ENCODE data around the gene NF1.

The NF1 gene

GRCh38 chr17:31163091-31163781, 68.5 kb downstream of the NF1 start:
- Histone ChIP-seq H3K23ac (ENCODE audit: low read length in 2 of 2) (no peak overlapping the region), H3K9ac (ENCODE audit: low read length) (no peak overlapping the region), H3K79me1 (replicated peaks; ENCODE audit: low read length, poor library complexity, severe bottlenecking) (peaks cover 13% of the 10 kb centered on the region), H3K4me2 (ENCODE audit: low read length, poor library complexity, severe bottlenecking) (no peak overlapping the region), H4K91ac (ENCODE audit: low read length) (no peak overlapping the region), H3K14ac (ENCODE audit: low read length in 2 of 2) (no peak overlapping the region), H2BK120ac (ENCODE audit: low read depth, low read length) (no peak overlapping the region), H3K18ac (ENCODE audit: low read depth in 1 of 2, low read length in 2 of 2) (no peak overlapping the region), H2BK5ac (ENCODE audit: low read depth, low read length, poor library complexity, severe bottlenecking) (no peak overlapping the region), H2AFZ (ENCODE audit: low read depth, low read length) (no peak overlapping the region), H3K36me3 (ENCODE audit: control insufficient read depth in 1 of 2, insufficient read depth in 2 of 2, low read depth in 1 of 2, low read length in 2 of 2) (peaks cover 0 to 50% of the 10 kb centered on the region in 2 experiments), H3K27ac (ENCODE audit: low read length, poor library complexity, severe bottlenecking) (no peak overlapping the region), H3K9me3 (ENCODE audit: control insufficient read depth, low read length) (no peaks in the 10 kb centered on the region), H3K27me3 (ENCODE audit: control insufficient read depth in 1 of 2, insufficient read depth in 1 of 2, low read length in 2 of 2) (no peaks in the 10 kb centered on the region), H3K4me1 (ENCODE audit: control insufficient read depth, insufficient read depth, low read depth, low read length) (no peaks in the 10 kb centered on the region), H2BK15ac (ENCODE audit: low read depth, poor library complexity, severe bottlenecking) (no peak overlapping the region), H2AK5ac (ENCODE audit: low read length, severe bottlenecking) (no peak overlapping the region), H3K4me3 (ENCODE audit: insufficient read depth in 1 of 2, low read depth in 1 of 2, low read length in 2 of 2) (no peak overlapping the region), H3K4ac (ENCODE audit: low read depth in 1 of 2, low read length in 2 of 2) (no peak overlapping the region), H2BK12ac (ENCODE audit: low read length in 2 of 2) (no peak overlapping the region), H4K8ac (ENCODE audit: low read length) (no peak overlapping the region)
- no peak for DNase-seq
- WGBS: 98% methylated on average over 5 of the region's 7 CpGs

GRCh38 chr17:31167111-31167510, 72.3 kb downstream of the NF1 start:
- H3K4me2 ChIP-seq (ENCODE audit: low read length, poor library complexity, severe bottlenecking): no peak overlapping the region
- H3K9me3 ChIP-seq (ENCODE audit: control insufficient read depth, low read length): no peaks in the 10 kb centered on the region
- no peak overlapping the region for H2AFZ ChIP-seq (ENCODE audit: low read depth, low read length)
- no peak overlapping the region for H3K18ac ChIP-seq (ENCODE audit: low read depth in 1 of 2, low read length in 2 of 2)
- H3K9ac ChIP-seq (ENCODE audit: low read length): no peak overlapping the region
- H3K14ac ChIP-seq (ENCODE audit: low read length in 2 of 2): no peak overlapping the region
- 95% methylated on average over 3 of the region's 3 CpGs for WGBS
- H2AK5ac ChIP-seq (ENCODE audit: low read length, severe bottlenecking): no peak overlapping the region
- H3K27ac ChIP-seq (ENCODE audit: low read length, poor library complexity, severe bottlenecking): no peak overlapping the region
- DNase-seq: no peak
- H3K36me3 ChIP-seq (ENCODE audit: control insufficient read depth in 1 of 2, insufficient read depth in 2 of 2, low read depth in 1 of 2, low read length in 2 of 2): peaks cover 0 to 57% of the 10 kb centered on the region in 2 experiments
- no peak overlapping the region for H4K91ac ChIP-seq (ENCODE audit: low read length)
- H4K8ac ChIP-seq (ENCODE audit: low read length): no peak overlapping the region
- no peak overlapping the region for H2BK120ac ChIP-seq (ENCODE audit: low read depth, low read length)
- no peaks in the 10 kb centered on the region for H3K4me1 ChIP-seq (ENCODE audit: control insufficient read depth, insufficient read depth, low read depth, low read length)
- H2BK12ac ChIP-seq (ENCODE audit: low read length in 2 of 2): no peak overlapping the region
- no peaks in the 10 kb centered on the region for H3K27me3 ChIP-seq (ENCODE audit: control insufficient read depth in 1 of 2, insufficient read depth in 1 of 2, low read length in 2 of 2)
- H3K79me1 ChIP-seq (replicated peaks; ENCODE audit: low read length, poor library complexity, severe bottlenecking): peaks cover 15% of the 10 kb centered on the region
- H3K4ac ChIP-seq (ENCODE audit: low read depth in 1 of 2, low read length in 2 of 2): no peak overlapping the region
- H3K23ac ChIP-seq (ENCODE audit: low read length in 2 of 2): no peak overlapping the region
- H3K4me3 ChIP-seq (ENCODE audit: insufficient read depth in 1 of 2, low read depth in 1 of 2, low read length in 2 of 2): no peak overlapping the region
- H2BK15ac ChIP-seq (ENCODE audit: low read depth, poor library complexity, severe bottlenecking): no peak overlapping the region
- H2BK5ac ChIP-seq (ENCODE audit: low read depth, low read length, poor library complexity, severe bottlenecking): no peak overlapping the region

- Histone ChIP-seq H3K14ac (ENCODE audit: low read length in 2 of 2) (no peak overlapping the region), H2BK15ac (ENCODE audit: low read depth, poor library complexity, severe bottlenecking) (no peak overlapping the region), H4K8ac (ENCODE audit: low read length) (no peak overlapping the region), H3K27me3 (ENCODE audit: control insufficient read depth in 1 of 2, insufficient read depth in 1 of 2, low read length in 2 of 2) (no peaks in the 10 kb centered on the region), H3K18ac (ENCODE audit: low read depth in 1 of 2, low read length in 2 of 2) (no peak overlapping the region), H3K4ac (ENCODE audit: low read depth in 1 of 2, low read length in 2 of 2) (no peak overlapping the region), H3K23ac (ENCODE audit: low read length in 2 of 2) (no peak overlapping the region), H2AFZ (ENCODE audit: low read depth, low read length) (no peak overlapping the region), H3K9me3 (ENCODE audit: control insufficient read depth, low read length) (no peaks in the 10 kb centered on the region), H3K4me2 (ENCODE audit: low read length, poor library complexity, severe bottlenecking) (no peak overlapping the region), H3K27ac (ENCODE audit: low read length, poor library complexity, severe bottlenecking) (no peak overlapping the region), H3K79me1 (replicated peaks; ENCODE audit: low read length, poor library complexity, severe bottlenecking) (peaks cover 10% of the 10 kb centered on the region), H2AK5ac (ENCODE audit: low read length, severe bottlenecking) (no peak overlapping the region), H3K4me1 (ENCODE audit: control insufficient read depth, insufficient read depth, low read depth, low read length) (no peaks in the 10 kb centered on the region), H2BK5ac (ENCODE audit: low read depth, low read length, poor library complexity, severe bottlenecking) (no peak overlapping the region), H2BK12ac (ENCODE audit: low read length in 2 of 2) (no peak overlapping the region), H2BK120ac (ENCODE audit: low read depth, low read length) (no peak overlapping the region), H4K91ac (ENCODE audit: low read length) (no peak overlapping the region), H3K36me3 (ENCODE audit: control insufficient read depth in 1 of 2, insufficient read depth in 2 of 2, low read depth in 1 of 2, low read length in 2 of 2) (peaks cover 0 to 33% of the 10 kb centered on the region in 2 experiments), H3K4me3 (ENCODE audit: insufficient read depth in 1 of 2, low read depth in 1 of 2, low read length in 2 of 2) (no peak overlapping the region), H3K9ac (ENCODE audit: low read length) (no peak overlapping the region)
- DNase-seq: no peak
Measured at GRCh38 chr17:31171701-31172100, 76.9 kb downstream of the NF1 start.

- Histone ChIP-seq H3K27me3 (ENCODE audit: control insufficient read depth in 1 of 2, insufficient read depth in 1 of 2, low read length in 2 of 2) (no peaks in the 10 kb centered on the region), H3K36me3 (ENCODE audit: control insufficient read depth in 1 of 2, insufficient read depth in 2 of 2, low read depth in 1 of 2, low read length in 2 of 2) (peaks cover 0 to 26% of the 10 kb centered on the region in 2 experiments), H3K18ac (ENCODE audit: low read depth in 1 of 2, low read length in 2 of 2) (no peak overlapping the region), H2BK15ac (ENCODE audit: low read depth, poor library complexity, severe bottlenecking) (no peak overlapping the region), H3K9me3 (ENCODE audit: control insufficient read depth, low read length) (no peaks in the 10 kb centered on the region), H2BK120ac (ENCODE audit: low read depth, low read length) (no peak overlapping the region), H4K91ac (ENCODE audit: low read length) (no peak overlapping the region), H3K79me1 (replicated peaks; ENCODE audit: low read length, poor library complexity, severe bottlenecking) (peaks cover 13% of the 10 kb centered on the region), H2BK5ac (ENCODE audit: low read depth, low read length, poor library complexity, severe bottlenecking) (no peak overlapping the region), H2BK12ac (ENCODE audit: low read length in 2 of 2) (no peak overlapping the region), H3K4me2 (ENCODE audit: low read length, poor library complexity, severe bottlenecking) (no peak overlapping the region), H3K4ac (ENCODE audit: low read depth in 1 of 2, low read length in 2 of 2) (no peak overlapping the region), H3K4me3 (ENCODE audit: insufficient read depth in 1 of 2, low read depth in 1 of 2, low read length in 2 of 2) (no peak overlapping the region), H3K9ac (ENCODE audit: low read length) (no peak overlapping the region), H4K8ac (ENCODE audit: low read length) (no peak overlapping the region), H2AFZ (ENCODE audit: low read depth, low read length) (no peak overlapping the region), H3K27ac (ENCODE audit: low read length, poor library complexity, severe bottlenecking) (no peak overlapping the region), H2AK5ac (ENCODE audit: low read length, severe bottlenecking) (no peak overlapping the region), H3K23ac (ENCODE audit: low read length in 2 of 2) (no peak overlapping the region), H3K4me1 (ENCODE audit: control insufficient read depth, insufficient read depth, low read depth, low read length) (no peaks in the 10 kb centered on the region), H3K14ac (ENCODE audit: low read length in 2 of 2) (no peak overlapping the region)
- DNase-seq: no peak
- 92% methylated on average over 2 of the region's 7 CpGs for WGBS
Measured at GRCh38 chr17:31172388-31172787, 77.6 kb downstream of the NF1 start.
